HG03025 (cell line): Measurements from ENCODE around the gene ABI1.
A peak's percentile ranks its signal among the peaks of the same experiment; 100 is the strongest.

Source experiments
- ATAC-seq: cut with Tn5 transposase; IDR thresholded peaks from one replicate; pipeline ENCODE4 v1.9.1; 2021; ENCODE audit warnings: mild to moderate bottlenecking, moderate library complexity; ENCODE audit not compliant: unreplicated experiment, low FRiP score

Gene ABI1

GRCh38 chr10:26779176-26779860 is 81.4 kb downstream of the ABI1 start:
- ATAC-seq: no peak

GRCh38 chr10:26777686-26778085 is 83.1 kb downstream of the ABI1 start:
- ATAC-seq: no peak

GRCh38 chr10:26776258-26776657 is 84.5 kb downstream of the ABI1 start:
- no peak for ATAC-seq

DNA sequence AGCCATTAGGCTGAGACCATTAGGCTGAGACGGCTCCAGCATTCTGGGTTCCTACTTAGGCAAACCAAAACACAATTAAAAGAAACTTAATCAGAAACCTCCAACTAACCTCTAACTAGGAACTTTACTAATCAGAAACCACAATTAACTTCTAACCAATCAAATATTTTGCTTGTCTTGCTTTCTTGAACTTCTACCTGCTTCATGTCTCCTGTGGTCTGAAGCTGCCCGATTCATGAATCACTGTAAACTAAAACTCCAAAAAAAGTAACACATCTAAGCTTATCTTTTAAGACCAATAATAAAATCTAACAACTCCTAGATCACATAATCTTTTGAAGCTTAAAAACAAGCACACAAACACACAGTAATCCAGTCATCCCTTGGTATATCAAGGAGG is 87.1 kb downstream of the ABI1 start:
- no peak for ATAC-seq

DNA sequence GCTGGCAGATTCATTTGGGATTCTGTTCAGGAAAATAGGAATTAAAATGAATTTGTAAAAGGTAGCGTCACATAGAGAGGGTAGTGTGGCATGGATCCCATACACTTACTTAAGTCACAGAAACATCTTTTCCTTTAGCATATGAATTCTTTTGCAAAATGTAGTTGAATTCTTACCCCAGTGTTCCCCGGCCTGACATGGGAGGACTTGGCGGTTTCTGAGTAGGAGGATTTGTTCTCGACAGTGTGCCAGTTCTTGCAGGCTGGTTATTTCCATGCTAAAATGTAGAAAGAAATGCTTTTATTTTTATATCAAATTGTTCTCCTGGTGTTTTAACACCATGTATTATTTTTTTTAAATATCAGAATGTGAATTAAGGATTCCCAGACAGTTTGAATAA is 90.7 kb downstream of the ABI1 start:
- ATAC-seq: no peak

DNA sequence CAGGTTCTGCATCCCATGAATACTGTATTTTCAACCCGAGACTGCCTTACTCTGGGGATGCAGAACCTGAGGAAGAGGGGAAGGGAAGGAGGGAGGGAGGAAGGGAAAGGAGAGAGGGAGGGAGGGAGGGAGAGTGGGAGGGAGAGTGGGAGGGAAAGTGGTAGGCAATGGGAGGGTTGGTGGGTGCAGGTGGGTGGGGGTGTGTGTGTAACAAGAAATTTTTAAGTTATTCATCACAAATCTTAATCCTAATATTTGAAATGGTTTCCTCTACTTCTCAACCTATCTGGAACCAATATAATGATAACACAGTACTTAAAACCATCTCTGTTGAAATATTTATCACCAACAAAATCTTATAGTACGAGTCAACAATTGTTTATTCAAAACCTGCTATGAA is 95.2 kb downstream of the ABI1 start:
- ATAC-seq: no peak

GRCh38 chr10:26759008-26759407 is 101.8 kb downstream of the ABI1 start:
- ATAC-seq: no peak

- ATAC-seq: peak; percentile 96
Observed at GRCh38 chr10:26755443-26755903, 105.3 kb downstream of the ABI1 start.

DNA sequence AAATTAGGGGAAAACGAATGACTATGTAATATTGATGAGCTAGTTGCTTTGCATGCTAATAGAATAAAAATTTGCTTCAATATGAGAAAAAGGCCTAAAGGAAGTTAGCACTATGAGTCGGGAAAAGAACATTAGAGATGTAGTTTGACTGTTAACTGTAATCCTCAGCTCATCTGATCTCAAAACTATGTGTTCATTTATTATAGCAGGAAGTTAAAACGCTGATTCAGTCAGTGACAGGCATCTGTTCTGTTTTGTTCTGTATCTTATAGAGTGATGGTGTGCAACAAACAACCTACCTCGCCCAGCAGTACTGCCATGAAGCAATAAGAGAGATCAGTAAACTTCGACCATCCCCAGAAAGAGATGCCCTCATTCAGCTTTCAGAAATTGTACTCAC is 114.7 kb downstream of the ABI1 start:
- no peak for ATAC-seq

- no peak for ATAC-seq
Observed at GRCh38 chr10:26743841-26744240, 116.9 kb downstream of the ABI1 start.

GRCh38 chr10:26743091-26743490 is 117.7 kb downstream of the ABI1 start:
- no peak for ATAC-seq

DNA sequence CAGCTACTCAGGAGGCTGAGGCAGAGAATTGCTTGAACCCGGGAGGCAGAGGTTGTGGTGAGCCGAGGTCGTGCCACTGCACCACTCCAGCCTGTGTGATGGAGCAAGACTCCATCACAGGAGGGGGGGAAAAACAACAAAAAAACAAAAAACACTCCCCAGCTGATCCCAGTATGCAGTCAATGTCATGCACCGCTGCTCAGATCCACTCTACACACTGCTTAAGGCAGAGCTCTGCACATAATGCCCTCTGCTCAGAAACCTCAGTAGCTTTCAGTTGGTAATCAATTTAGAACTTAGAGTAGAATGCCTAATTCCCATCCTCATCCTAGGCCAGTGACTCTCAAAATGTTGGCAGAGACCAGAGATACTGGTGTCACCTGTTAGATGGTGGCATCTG is 119.4 kb downstream of the ABI1 start:
- ATAC-seq: no peak

GRCh38 chr10:26739071-26739631 is 121.6 kb downstream of the ABI1 start:
- ATAC-seq: no peak

GRCh38 chr10:26738301-26738911 is 122.4 kb downstream of the ABI1 start:
- ATAC-seq: no peak

DNA sequence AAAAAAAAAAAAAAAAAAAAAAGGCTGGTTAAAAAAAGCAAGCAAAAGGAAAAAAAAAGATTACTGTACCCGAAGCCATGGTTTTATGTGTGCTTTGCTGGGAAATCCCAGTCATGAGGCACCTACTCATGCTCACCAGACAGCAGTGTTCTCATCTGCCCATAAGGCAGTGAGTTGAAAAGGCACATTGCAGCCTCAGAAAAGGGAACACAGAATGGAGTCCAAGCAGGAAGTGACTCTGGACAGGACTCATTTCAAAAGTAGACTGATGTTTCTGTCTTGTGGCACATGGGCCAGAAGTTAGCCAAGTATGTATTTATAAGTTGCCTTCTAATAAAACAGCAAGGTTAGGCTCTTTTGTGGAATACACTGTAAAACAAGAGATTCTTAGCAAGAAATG is 123.0 kb downstream of the ABI1 start:
- ATAC-seq: peak; percentile 60

DNA sequence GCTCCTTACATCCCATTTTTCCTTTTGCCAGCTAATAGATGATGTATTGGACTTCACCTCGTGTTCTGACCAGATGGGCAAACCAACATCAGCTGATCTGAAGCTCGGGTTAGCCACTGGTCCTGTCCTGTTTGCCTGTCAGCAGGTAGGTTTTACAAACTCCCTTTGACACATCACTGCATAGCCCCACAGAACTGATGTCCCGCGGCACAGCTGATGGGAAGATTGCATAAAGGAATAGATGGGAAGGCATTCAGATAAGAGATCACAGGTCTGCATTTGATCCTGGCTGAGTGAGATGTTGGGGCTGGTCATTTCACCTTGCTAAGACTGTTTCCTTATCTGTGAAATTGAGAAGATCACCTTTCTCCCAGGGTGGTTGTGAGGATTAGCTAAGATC is 125.3 kb downstream of the ABI1 start:
- no peak for ATAC-seq

DNA sequence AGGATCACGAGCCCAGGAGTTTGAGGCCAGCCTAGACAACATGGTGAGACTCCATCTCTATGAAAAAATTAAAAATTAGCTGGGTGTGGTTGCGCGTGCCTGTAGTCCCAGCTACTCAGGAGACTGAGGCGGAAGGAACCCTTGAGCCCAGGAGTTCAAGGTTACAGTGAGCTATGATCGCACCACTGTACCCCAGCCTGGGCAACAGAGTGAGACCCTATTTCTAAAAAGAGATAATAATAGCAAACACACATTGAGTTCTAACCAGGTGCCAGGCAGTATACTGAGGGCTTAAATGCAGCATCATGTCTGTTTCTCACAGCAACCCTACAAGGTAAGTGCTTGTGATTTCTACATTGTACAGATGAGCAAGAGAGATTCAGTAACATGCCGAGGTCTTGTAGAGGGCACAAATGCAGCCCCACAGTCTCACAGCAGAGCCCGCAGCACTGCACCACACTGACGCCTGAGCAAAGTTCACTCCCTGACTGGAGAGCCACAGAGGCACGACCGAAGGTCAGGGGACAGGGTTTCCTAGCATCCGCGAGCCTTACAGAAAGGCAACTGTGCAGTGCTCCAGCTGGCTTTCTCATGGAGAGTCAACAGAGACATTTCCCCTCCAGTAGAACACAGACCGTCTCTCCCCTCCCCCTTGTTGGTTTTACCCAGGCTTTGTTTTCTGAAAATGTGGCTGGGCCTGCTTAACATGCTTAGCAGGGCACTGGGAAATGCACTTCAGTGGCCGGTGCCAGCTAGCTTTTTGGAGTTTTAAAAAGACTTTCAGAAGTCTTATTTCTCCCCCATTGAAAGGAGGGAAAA is 126.8 kb downstream of the ABI1 start:
- ATAC-seq: no peak

- ATAC-seq: no peak
Observed at GRCh38 chr10:26730552-26730951, 130.2 kb downstream of the ABI1 start.

- ATAC-seq: no peak
Observed at GRCh38 chr10:26729395-26729794, 131.4 kb downstream of the ABI1 start.

DNA sequence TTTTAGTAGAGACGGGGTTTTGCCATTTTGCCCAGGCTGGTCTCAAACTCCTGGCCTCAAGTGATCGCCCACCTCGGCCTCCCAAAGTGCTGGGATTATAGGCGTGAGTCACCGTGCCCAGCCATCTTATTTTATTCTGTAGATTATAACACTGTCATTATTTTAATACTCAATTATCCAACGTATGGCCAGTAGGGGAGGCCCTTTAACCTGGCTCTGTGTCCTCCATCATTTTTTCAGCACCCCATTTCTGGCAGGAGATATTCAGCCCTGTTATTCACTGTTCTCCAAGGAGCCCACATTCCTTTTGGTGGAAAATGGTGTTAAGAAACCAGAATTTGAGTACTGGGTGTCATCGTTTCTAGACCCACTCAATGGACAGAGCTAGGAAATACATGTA is 131.8 kb downstream of the ABI1 start:
- no peak for ATAC-seq

GRCh38 chr10:26727005-26727404 is 133.8 kb downstream of the ABI1 start:
- ATAC-seq: no peak
